ENCODE measurements around the gene ZNF618. TPM values are rescaled to one million over a fixed set of nuclear protein-coding genes. Genes with fewer than 3 reads are reported as not detected.

The ZNF618 gene
- total and polyA plus RNA-seq, 2 experiments from 2014 or later, result 12.1 to 22.1 TPM

GRCh38 chr9:114098936-114099668 is 223.0 kb downstream of the ZNF618 start, which contains the start of gene KIF12:
KIF12 (minus strand) TSS chr9:114099292; CDS start chr9:114099276, 16 bp downstream.
- H3F3A ChIP-seq (replicated peaks; ENCODE audit: low read depth), result no peaks in the 10 kb centered on the region
- Mint-ChIP-seq H3K27ac (no peak within 1 kb of the TSS), H3K9me3 (peaks cover 13% of the 10 kb centered on the region), H3K4me1 (peaks cover 18% of the 10 kb centered on the region), H3K36me3 (ENCODE audit: low read depth) (no peaks in the 10 kb centered on the region; the same call in 1 of the 3 replicates), H3K4me3 (peak within 1 kb of the TSS; percentile 83), H3K27me3 (ENCODE audit: insufficient read depth, low read depth, poor library complexity) (peaks cover 32% of the 10 kb centered on the region)
- TF ChIP-seq POLR2AphosphoS5 (IDR thresholded peaks at IDR 0.05; ENCODE audit: low read depth) (no peak), EZH2 (IDR thresholded peaks at IDR 0.05; ENCODE audit: low read depth, unreplicated experiment) (peak; percentile 10)
- H3K9me2 ChIP-seq (ENCODE audit: insufficient read depth), result no peaks in the 10 kb centered on the region
- no peaks in the 10 kb centered on the region for H4K20me1 ChIP-seq (replicated peaks; ENCODE audit: insufficient read depth)
- no peak within 1 kb of the TSS for H3K27ac ChIP-seq (ENCODE audit: low read depth)
- H3K79me2 ChIP-seq (replicated peaks; ENCODE audit: insufficient read depth), result no peaks in the 10 kb centered on the region
- H3K4me1 ChIP-seq (ENCODE audit: insufficient read depth), result peaks cover 13% of the 10 kb centered on the region
- H3K4me3 ChIP-seq, result peak within 1 kb of the TSS; percentile 69
- peak; percentile 55 for DNase-seq (ENCODE audit: low spot score)
- H3K27me3 ChIP-seq (ENCODE audit: insufficient read depth), result peaks cover 32% of the 10 kb centered on the region
- no peaks in the 10 kb centered on the region for H3K36me3 ChIP-seq (ENCODE audit: insufficient read depth)
- H3K4me2 ChIP-seq, result peak within 1 kb of the TSS; percentile 97
- ATAC-seq, result peak; percentile 49
- peak within 1 kb of the TSS; percentile 98 for H2AFZ ChIP-seq

GRCh38 chr9:114099669-114100270 is 223.7 kb downstream of the ZNF618 start:
- no peak for DNase-seq (ENCODE audit: low spot score)
- peaks cover 32% of the 10 kb centered on the region for H3K27me3 ChIP-seq (ENCODE audit: insufficient read depth)
- no peak for ATAC-seq
- H3K36me3 ChIP-seq (ENCODE audit: insufficient read depth), result no peaks in the 10 kb centered on the region
- Mint-ChIP-seq H3K27ac (no peak overlapping the region), H3K27me3 (ENCODE audit: insufficient read depth, low read depth, poor library complexity) (peaks cover 30% of the 10 kb centered on the region), H3K4me3 (no peak overlapping the region; the same call in 1 of the 3 replicates), H3K36me3 (ENCODE audit: low read depth) (no peaks in the 10 kb centered on the region; the same call in 1 of the 3 replicates), H3K4me1 (peaks cover 18% of the 10 kb centered on the region), H3K9me3 (peaks cover 13% of the 10 kb centered on the region)
- peaks cover 13% of the 10 kb centered on the region for H3K4me1 ChIP-seq (ENCODE audit: insufficient read depth)
- TF ChIP-seq ETS1 (IDR thresholded peaks at IDR 0.05) (no peak), ZNF331 (CRISPR knock-in tag; IDR thresholded peaks at IDR 0.05; ENCODE audit: low read depth) (no peak)
- peak overlapping the region; percentile 97; the same call in 1 of the 2 replicates for H3K4me2 ChIP-seq
- H4K20me1 ChIP-seq (replicated peaks; ENCODE audit: insufficient read depth), result no peaks in the 10 kb centered on the region
- peak overlapping the region; percentile 69; the same call in 1 of the 2 replicates for H3K4me3 ChIP-seq
- H3K27ac ChIP-seq (ENCODE audit: low read depth), result no peak overlapping the region
- H3K9me2 ChIP-seq (ENCODE audit: insufficient read depth), result no peaks in the 10 kb centered on the region
- H3K79me2 ChIP-seq (replicated peaks; ENCODE audit: insufficient read depth), result no peaks in the 10 kb centered on the region
- H2AFZ ChIP-seq, result no peak overlapping the region
- no peaks in the 10 kb centered on the region for H3F3A ChIP-seq (replicated peaks; ENCODE audit: low read depth)

- Histone ChIP-seq H3K36me3 (ENCODE audit: insufficient read depth) (no peaks in the 10 kb centered on the region), H3K9me2 (ENCODE audit: insufficient read depth) (no peaks in the 10 kb centered on the region), H2AFZ (no peak overlapping the region), H3K4me2 (no peak overlapping the region), H3F3A (replicated peaks; ENCODE audit: low read depth) (no peaks in the 10 kb centered on the region), H4K20me1 (replicated peaks; ENCODE audit: insufficient read depth) (no peaks in the 10 kb centered on the region), H3K27me3 (ENCODE audit: insufficient read depth) (peaks cover 32% of the 10 kb centered on the region), H3K27ac (ENCODE audit: low read depth) (no peak overlapping the region), H3K79me2 (replicated peaks; ENCODE audit: insufficient read depth) (no peaks in the 10 kb centered on the region), H3K4me3 (no peak overlapping the region), H3K4me1 (ENCODE audit: insufficient read depth) (peaks cover 13% of the 10 kb centered on the region)
- Mint-ChIP-seq H3K9me3 (peaks cover 13% of the 10 kb centered on the region), H3K27ac (no peak overlapping the region), H3K36me3 (ENCODE audit: low read depth) (no peaks in the 10 kb centered on the region; the same call in 1 of the 3 replicates), H3K27me3 (ENCODE audit: insufficient read depth, low read depth, poor library complexity) (peaks cover 29% of the 10 kb centered on the region), H3K4me3 (no peak overlapping the region), H3K4me1 (peaks cover 18% of the 10 kb centered on the region)
- no peak for ATAC-seq
- DNase-seq (ENCODE audit: low spot score), result no peak
- TF ChIP-seq, protein P1, sequence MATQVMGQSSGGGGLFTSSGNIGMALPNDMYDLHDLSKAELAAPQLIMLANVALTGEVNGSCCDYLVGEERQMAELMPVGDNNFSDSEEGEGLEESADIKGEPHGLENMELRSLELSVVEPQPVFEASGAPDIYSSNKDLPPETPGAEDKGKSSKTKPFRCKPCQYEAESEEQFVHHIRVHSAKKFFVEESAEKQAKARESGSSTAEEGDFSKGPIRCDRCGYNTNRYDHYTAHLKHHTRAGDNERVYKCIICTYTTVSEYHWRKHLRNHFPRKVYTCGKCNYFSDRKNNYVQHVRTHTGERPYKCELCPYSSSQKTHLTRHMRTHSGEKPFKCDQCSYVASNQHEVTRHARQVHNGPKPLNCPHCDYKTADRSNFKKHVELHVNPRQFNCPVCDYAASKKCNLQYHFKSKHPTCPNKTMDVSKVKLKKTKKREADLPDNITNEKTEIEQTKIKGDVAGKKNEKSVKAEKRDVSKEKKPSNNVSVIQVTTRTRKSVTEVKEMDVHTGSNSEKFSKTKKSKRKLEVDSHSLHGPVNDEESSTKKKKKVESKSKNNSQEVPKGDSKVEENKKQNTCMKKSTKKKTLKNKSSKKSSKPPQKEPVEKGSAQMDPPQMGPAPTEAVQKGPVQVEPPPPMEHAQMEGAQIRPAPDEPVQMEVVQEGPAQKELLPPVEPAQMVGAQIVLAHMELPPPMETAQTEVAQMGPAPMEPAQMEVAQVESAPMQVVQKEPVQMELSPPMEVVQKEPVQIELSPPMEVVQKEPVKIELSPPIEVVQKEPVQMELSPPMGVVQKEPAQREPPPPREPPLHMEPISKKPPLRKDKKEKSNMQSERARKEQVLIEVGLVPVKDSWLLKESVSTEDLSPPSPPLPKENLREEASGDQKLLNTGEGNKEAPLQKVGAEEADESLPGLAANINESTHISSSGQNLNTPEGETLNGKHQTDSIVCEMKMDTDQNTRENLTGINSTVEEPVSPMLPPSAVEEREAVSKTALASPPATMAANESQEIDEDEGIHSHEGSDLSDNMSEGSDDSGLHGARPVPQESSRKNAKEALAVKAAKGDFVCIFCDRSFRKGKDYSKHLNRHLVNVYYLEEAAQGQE (IDR thresholded peaks at IDR 0.05; ENCODE audit: unreplicated experiment), result no peak
- TF ChIP-seq NANOG (IDR thresholded peaks at IDR 0.05; ENCODE audit: borderline replicate concordance), result no peak
- TF ChIP-seq STAT1 (IDR thresholded peaks at IDR 0.05; ENCODE audit: unreplicated experiment), result no peak
- no peak for TF ChIP-seq ZNF114 (CRISPR knock-in tag; IDR thresholded peaks at IDR 0.05)
- TF ChIP-seq EZH2 (IDR thresholded peaks at IDR 0.05; ENCODE audit: low read depth, unreplicated experiment), result no peak
- TF ChIP-seq CREB1 (CRISPR knock-in tag; IDR thresholded peaks at IDR 0.05; ENCODE audit: low read depth), result no peak
- no peak for TF ChIP-seq ZNF331 (CRISPR knock-in tag; IDR thresholded peaks at IDR 0.05; ENCODE audit: low read depth)
Observed at GRCh38 chr9:114100536-114100935, 224.4 kb downstream of the ZNF618 start.
